HepG2 (cell line): Measurements from ENCODE around the gene SYT11. TPM values are rescaled to one million over a fixed set of nuclear protein-coding genes. Genes with fewer than 3 reads are reported as not detected.

Experiments
- ARNT ChIP-seq: fragments of 450-650 bp; IDR thresholded peaks from 2 replicates; pipeline ENCODE4 v1.6.1; 2017
- FOXK2 ChIP-seq: fragments of 450-650 bp; IDR thresholded peaks from 2 replicates; pipeline ENCODE4 v1.6.1; 2016
- KDM1A ChIP-seq: IDR thresholded peaks from 2 replicates; pipeline ENCODE4 v1.6.1; 2016; ENCODE audit warnings: missing compliant biosample characterization
- NCOR1 ChIP-seq: fragments of 200-600 bp; sonication (generic); IDR thresholded peaks from 2 replicates; pipeline ENCODE4 v1.7.0; 2017; ENCODE audit warnings: antibody characterized with exemption, low read length, borderline replicate concordance
- TEAD2 ChIP-seq: sonication (generic); formaldehyde crosslinking; IDR thresholded peaks from 2 replicates; pipeline ENCODE4 v1.9.0; 2021; ENCODE audit warnings: missing genetic modification reagents
- ZFP82 ChIP-seq: sonication (generic); formaldehyde crosslinking; IDR thresholded peaks from 2 replicates; pipeline ENCODE4 v1.5.1; 2020; ENCODE audit warnings: mild to moderate bottlenecking, missing genetic modification reagents, borderline replicate concordance
- ZFY ChIP-seq: sonication (generic); formaldehyde crosslinking; IDR thresholded peaks from 2 replicates; pipeline ENCODE4 v1.4.0; 2020; ENCODE audit warnings: missing genetic modification reagents
- ZNF251 ChIP-seq: sonication (generic); formaldehyde crosslinking; IDR thresholded peaks from 2 replicates; pipeline ENCODE4 v1.9.0; 2021; ENCODE audit warnings: mild to moderate bottlenecking, missing genetic modification reagents
- ZNF460 ChIP-seq: sonication (generic); formaldehyde crosslinking; IDR thresholded peaks from 2 replicates; pipeline ENCODE4 v1.5.1; 2020; ENCODE audit warnings: missing genetic modification reagents, mild to moderate bottlenecking, borderline replicate concordance
- ZNF569 ChIP-seq: sonication (generic); formaldehyde crosslinking; IDR thresholded peaks from 2 replicates; pipeline ENCODE4 v1.5.0; 2020; ENCODE audit warnings: mild to moderate bottlenecking, missing genetic modification reagents, moderate library complexity, borderline replicate concordance
- polyA plus RNA-seq, 8 experiments: library from polyadenylated mRNA; depleted of rRNA in 3 of 8; stranded (reverse) in 7 of 8; unstranded in 1 of 8; fragments of >200 nt; fragmentation: Illumina TruSeq in 4 of 8; extraction: Trizol in 4 of 8; gene quantifications; 2 replicates each; pipeline versions ENCODE4 v1.2.1 to v1.2.3, GENCODE V29; 2011 to 2016; ENCODE audit warnings: low read depth in 4 of 8, missing spikeins in 1 of 8, mixed read lengths in 1 of 8; ENCODE audit not compliant: insufficient read depth in 1 of 8
- total RNA-seq, 5 experiments: library from RNA; depleted of rRNA; stranded (reverse); fragments of >200 nt; fragmentation: Illumina TruSeq; extraction: Trizol; gene quantifications; 2 replicates each; pipeline ENCODE4 v1.2.3, GENCODE V29; 2016; ENCODE audit warnings: low read depth in 1 of 5
- TF ChIP-seq, protein P1 (sequence below): sonication (generic); formaldehyde crosslinking; IDR thresholded peaks from 2 replicates; pipeline ENCODE4 v1.5.0; 2020; ENCODE audit warnings: mild to moderate bottlenecking, missing genetic modification reagents

SYT11 gene
- total and polyA plus RNA-seq, 2 of the 13 experiments (the other 11 are each of a cell fraction or from before 2014, with no cell fraction given), result 0.22 to 0.59 TPM

DNA sequence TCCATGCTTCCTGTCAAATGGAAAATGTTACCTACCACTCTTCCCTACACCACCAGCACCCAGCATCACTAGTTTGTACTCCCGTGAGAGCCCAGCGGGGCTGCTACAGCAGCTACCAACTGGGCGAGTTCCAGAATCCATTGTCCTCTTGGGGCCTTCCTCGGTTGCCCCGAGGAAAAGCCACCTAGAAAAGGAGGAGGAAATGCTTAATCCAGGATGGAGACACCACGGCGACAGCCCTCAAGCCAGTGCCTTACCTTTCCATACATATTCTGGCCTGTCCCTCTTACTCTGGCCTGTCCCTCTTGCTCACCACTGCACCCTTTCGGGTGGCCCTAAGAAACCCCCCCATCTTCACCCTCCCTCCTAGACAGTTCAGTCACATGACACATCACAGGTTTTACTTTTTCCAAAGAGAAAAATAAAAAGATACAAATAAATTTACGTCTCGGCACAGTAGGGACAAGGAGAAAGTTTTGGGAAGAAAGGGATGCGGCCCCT, 51.3 kb downstream of the SYT11 start (continued):
- 0 out of 2 replicates have a peak, but pooled peaks have one; percentile 2 for TF ChIP-seq ZFP82
- TF ChIP-seq KDM1A (CRISPR knock-in tag), result no peak
- no peak for TF ChIP-seq ZNF251 (CRISPR knock-in tag)
- TF ChIP-seq NCOR1, result no peak
- no peak for TF ChIP-seq FOXK2
- TF ChIP-seq, protein P1, sequence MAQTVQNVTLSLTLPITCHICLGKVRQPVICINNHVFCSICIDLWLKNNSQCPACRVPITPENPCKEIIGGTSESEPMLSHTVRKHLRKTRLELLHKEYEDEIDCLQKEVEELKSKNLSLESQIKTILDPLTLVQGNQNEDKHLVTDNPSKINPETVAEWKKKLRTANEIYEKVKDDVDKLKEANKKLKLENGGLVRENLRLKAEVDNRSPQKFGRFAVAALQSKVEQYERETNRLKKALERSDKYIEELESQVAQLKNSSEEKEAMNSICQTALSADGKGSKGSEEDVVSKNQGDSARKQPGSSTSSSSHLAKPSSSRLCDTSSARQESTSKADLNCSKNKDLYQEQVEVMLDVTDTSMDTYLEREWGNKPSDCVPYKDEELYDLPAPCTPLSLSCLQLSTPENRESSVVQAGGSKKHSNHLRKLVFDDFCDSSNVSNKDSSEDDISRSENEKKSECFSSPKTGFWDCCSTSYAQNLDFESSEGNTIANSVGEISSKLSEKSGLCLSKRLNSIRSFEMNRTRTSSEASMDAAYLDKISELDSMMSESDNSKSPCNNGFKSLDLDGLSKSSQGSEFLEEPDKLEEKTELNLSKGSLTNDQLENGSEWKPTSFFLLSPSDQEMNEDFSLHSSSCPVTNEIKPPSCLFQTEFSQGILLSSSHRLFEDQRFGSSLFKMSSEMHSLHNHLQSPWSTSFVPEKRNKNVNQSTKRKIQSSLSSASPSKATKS (CRISPR knock-in tag), result no peak
- no peak for TF ChIP-seq ZNF569 (CRISPR knock-in tag)
- TF ChIP-seq ARNT, result no peak
- TF ChIP-seq ZNF460 (CRISPR knock-in tag), result no peak
- TF ChIP-seq ZFY (CRISPR knock-in tag), result 0 out of 2 replicates have a peak, but pooled peaks have one; percentile 27
- TF ChIP-seq TEAD2, result no peak
